NCI-H1417 treated with DMSO at 0.1 percent for 48 hours (cell line): ENCODE measurements around the gene RCOR3.
"Not testable (repeated sequence)": the region's sequence is repeated elsewhere in the genome, so short reads cannot be mapped to it uniquely, and the experiment has no call there.

Experiments used
- DNase-seq: peaks from one replicate; lab custom pipeline; 2025; lab: John Stamatoyannopoulos, UW

The RCOR3 gene

GRCh38 chr1:211260141-211261107 is 1.3 kb downstream of the RCOR3 start:
- DNase-seq, result no peak

GRCh38 chr1:211261229-211261628 is 2.1 kb downstream of the RCOR3 start:
- DNase-seq, result no peak

GRCh38 chr1:211263022-211263421 is 3.9 kb downstream of the RCOR3 start:
- DNase-seq, result not testable (repeated sequence)

GRCh38 chr1:211267204-211267857 is 8.2 kb downstream of the RCOR3 start:
- no peak for DNase-seq

- no peak for DNase-seq
Measured at GRCh38 chr1:211279340-211279739, 20.2 kb downstream of the RCOR3 start.

GRCh38 chr1:211280910-211281309 is 21.7 kb downstream of the RCOR3 start:
- no peak for DNase-seq

- no peak for DNase-seq
Measured at GRCh38 chr1:211281320-211282022, 22.3 kb downstream of the RCOR3 start.

- DNase-seq, result no peak
Measured at GRCh38 chr1:211282023-211282373, 22.8 kb downstream of the RCOR3 start.

- no peak for DNase-seq
Measured at GRCh38 chr1:211285196-211285595, 26.0 kb downstream of the RCOR3 start.

GRCh38 chr1:211287218-211287617 is 28.1 kb downstream of the RCOR3 start:
- no peak for DNase-seq

- DNase-seq, result no peak
Measured at GRCh38 chr1:211292411-211292810, 33.2 kb downstream of the RCOR3 start.

GRCh38 chr1:211296396-211296795 is 37.2 kb downstream of the RCOR3 start:
- no peak for DNase-seq

- no peak for DNase-seq
Measured at GRCh38 chr1:211305044-211305443, 45.9 kb downstream of the RCOR3 start.

- no peak for DNase-seq
Measured at GRCh38 chr1:211309617-211310016, 50.5 kb downstream of the RCOR3 start.

GRCh38 chr1:211313392-211313791 is 54.2 kb downstream of the RCOR3 start:
- DNase-seq, result no peak

- no peak for DNase-seq
Measured at GRCh38 chr1:211318576-211319280, 59.6 kb downstream of the RCOR3 start.

- no peak for DNase-seq
Measured at GRCh38 chr1:211319892-211320291, 60.7 kb downstream of the RCOR3 start.

GRCh38 chr1:211320980-211321379 is 61.8 kb downstream of the RCOR3 start:
- DNase-seq, result no peak

GRCh38 chr1:211321646-211322045 is 62.5 kb downstream of the RCOR3 start:
- not testable (repeated sequence) for DNase-seq

- DNase-seq, result peak; percentile 12
Measured at GRCh38 chr1:211323156-211324063, 64.2 kb downstream of the RCOR3 start.
